Inflammatory macrophage treated with lipopolysaccharide for 1 hour (primary cell): ENCODE results near the gene CACNA1H.
"Not testable (repeated sequence)": the region's sequence is repeated elsewhere in the genome, so short reads cannot be mapped to it uniquely, and the experiment has no call there.

Source experiments
- DNase-seq, 2 donors: peaks; one replicate each; pipeline ENCODE4 v3.0.0-alpha.2; 2020 to 2022

CACNA1H gene

DNA sequence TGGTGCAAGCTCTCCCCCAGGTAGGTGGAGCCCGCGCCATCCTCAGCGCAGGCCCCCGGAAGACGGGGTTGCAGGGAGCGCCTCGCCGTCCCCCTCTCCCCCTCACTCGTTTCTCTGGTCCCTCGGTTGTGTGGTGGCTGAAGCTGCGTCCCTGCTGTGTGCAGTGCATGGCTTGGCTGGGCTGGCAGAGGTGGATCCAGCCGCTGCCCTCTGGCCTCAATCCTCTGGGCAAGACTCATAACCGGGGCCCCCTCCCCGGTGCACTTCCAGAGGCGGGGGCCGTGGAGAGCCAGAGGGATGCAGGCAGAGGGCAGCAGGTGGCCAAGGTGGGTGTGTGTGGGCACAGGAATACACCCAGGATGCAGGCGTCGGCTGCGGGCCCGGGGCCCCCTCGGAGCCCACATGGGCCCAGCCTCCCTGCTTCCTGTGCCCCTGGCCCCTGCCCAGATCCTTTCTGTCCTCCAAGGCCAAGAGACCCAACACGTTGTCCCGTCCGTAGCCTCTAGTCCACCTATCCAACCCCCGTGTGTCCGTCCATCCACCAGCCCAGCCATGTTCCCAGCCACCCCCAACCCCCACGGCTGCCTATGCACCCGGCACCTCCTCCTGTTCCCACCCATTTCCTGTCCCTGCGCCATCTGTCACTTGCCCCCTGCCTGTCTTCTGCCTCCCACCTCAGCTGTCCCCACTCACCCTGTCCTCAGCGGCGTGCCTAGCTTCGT is 62.8 kb downstream of the CACNA1H start:
- no peak for DNase-seq

DNA sequence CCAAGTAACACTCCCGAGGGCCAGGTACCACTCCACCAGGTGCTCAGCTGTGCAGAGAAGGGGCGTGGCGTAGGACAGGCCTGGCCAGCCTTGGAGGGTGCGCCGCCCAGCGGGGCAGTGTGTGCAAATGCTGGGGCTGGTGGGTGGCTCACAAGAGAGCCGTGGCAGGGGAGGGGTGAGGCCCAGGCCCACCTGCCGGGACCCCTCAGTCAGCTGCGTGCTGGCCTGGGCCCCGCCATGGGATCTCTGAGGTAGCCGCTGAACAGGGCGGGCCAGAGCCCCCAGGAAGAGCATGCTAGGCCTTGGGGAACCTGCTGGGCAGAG is 63.4 kb downstream of the CACNA1H start:
- DNase-seq, result no peak

DNA sequence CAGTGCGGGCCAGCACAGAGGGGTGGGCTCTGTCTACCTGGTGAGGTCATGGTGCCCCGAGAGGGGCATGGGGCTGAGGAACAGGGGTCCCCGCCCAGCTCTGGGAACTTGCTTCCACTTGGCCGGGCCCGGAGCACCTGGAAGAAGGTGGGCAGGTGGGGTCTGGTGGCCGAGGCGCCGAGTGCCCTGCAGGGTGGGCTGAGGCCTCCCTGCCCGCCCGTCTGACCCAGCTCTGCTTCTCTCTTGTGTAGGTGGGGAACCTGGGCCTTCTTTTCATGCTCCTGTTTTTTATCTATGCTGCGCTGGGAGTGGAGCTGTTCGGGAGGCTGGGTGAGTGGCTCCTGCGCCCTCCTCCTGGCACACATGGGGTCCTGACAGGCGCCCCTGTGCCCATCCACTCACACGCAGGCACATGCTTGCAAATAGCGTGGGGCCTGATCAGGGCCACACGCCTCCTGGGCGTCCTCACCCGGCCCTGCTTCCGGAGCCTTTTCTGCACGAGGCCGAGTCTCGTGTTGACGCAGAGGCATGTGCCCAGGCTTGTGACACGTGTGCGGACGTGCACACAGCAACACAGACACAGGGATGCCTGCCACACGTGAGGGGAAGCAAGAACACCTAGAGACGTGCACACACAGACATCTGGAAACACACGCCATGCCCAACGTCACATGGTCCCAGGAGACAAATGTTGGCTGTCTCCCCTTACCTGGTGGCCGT is 63.9 kb downstream of the CACNA1H start:
- no peak for DNase-seq

DNA sequence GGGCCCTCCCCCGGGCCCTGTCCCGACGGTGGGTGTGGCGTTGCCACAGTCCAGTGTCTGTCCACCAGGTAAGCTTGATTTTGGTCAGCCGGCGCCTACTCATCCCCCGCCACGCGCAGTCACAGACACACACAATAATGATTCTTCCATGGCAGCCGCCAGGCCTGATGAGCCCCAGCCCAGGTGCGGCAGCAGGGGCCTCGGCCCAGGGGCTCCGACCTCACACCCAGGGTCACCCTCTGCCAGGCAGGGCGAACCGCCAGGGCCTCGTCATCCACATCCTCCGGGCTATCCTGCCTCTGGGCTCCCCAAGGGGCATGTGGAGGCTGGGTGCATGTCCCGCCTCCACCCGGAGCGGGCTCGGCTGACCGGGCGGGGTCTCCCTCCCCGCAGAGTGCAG is 64.6 kb downstream of the CACNA1H start:
- DNase-seq, result no peak

DNA sequence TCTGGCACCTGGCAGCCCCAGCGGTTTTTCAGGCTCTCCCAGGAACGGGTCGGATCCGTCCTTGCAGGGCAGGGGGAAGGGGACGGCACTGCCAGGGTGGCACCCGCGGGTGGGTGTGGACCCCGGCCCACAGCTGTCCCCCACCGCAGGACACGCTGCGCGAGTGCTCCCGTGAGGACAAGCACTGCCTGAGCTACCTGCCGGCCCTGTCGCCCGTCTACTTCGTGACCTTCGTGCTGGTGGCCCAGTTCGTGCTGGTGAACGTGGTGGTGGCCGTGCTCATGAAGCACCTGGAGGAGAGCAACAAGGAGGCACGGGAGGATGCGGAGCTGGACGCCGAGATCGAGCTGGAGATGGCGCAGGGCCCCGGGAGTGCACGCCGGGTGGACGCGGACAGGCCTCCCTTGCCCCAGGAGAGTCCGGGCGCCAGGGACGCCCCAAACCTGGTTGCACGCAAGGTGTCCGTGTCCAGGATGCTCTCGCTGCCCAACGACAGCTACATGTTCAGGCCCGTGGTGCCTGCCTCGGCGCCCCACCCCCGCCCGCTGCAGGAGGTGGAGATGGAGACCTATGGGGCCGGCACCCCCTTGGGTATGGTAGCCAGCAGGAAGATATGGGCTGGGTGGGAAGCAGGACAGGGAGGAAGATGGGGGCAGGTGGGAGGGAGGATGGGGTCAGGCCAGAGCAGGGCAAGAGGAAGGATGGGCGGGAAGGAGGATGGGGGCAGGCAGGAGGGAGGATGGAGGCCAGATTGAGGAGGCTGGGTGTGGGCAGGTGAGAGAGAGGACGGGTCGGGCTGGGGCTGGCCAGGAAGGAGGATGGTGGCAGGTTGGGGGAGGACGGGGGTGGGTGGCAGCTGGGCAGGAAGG is 65.4 kb downstream of the CACNA1H start:
- no peak for DNase-seq

DNA sequence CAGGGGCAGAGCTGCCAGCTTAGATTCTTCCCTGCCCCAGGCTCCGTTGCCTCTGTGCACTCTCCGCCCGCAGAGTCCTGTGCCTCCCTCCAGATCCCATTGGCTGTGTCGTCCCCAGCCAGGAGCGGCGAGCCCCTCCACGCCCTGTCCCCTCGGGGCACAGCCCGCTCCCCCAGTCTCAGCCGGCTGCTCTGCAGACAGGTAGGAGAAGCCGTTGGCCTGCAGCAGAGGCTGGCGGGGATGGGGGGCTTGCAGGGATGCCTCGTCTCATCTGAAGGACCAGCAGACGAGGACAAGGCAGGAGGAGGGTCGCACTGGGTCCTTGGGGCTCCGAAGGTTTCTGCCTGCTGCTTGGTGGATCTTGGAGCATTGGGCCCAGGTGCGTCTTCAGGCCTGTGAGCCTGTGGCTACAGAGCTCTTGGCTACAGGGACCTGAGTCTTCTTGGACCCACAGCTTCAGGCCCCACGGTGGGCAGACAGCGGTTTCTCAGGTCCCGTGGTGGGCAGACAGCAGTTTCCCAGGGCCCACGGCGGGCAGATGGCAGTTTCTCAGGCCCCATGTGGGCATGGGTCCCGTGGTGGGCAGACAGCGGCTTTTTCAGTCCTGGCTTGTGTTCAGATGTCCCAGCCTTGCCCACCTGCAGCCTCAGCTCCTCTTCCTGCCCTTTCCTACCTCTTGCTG is 66.2 kb downstream of the CACNA1H start:
- no peak for DNase-seq

DNA sequence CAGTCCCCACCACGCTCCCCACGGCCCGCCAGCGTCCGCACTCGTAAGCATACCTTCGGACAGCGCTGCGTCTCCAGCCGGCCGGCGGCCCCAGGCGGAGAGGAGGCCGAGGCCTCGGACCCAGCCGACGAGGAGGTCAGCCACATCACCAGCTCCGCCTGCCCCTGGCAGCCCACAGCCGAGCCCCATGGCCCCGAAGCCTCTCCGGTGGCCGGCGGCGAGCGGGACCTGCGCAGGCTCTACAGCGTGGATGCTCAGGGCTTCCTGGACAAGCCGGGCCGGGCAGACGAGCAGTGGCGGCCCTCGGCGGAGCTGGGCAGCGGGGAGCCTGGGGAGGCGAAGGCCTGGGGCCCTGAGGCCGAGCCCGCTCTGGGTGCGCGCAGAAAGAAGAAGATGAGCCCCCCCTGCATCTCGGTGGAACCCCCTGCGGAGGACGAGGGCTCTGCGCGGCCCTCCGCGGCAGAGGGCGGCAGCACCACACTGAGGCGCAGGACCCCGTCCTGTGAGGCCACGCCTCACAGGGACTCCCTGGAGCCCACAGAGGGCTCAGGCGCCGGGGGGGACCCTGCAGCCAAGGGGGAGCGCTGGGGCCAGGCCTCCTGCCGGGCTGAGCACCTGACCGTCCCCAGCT is 67.3 kb downstream of the CACNA1H start:
- DNase-seq, result no peak

DNA sequence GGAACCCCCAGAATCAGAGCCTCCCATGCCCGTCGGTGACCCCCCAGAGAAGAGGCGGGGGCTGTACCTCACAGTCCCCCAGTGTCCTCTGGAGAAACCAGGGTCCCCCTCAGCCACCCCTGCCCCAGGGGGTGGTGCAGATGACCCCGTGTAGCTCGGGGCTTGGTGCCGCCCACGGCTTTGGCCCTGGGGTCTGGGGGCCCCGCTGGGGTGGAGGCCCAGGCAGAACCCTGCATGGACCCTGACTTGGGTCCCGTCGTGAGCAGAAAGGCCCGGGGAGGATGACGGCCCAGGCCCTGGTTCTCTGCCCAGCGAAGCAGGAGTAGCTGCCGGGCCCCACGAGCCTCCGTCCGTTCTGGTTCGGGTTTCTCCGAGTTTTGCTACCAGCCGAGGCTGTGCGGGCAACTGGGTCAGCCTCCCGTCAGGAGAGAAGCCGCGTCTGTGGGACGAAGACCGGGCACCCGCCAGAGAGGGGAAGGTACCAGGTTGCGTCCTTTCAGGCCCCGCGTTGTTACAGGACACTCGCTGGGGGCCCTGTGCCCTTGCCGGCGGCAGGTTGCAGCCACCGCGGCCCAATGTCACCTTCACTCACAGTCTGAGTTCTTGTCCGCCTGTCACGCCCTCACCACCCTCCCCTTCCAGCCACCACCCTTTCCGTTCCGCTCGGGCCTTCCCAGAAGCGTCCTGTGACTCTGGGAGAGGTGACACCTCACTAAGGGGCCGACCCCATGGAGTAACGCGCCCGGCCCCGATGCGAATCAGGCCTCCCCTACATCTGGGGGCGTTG is 68.1 kb downstream of the CACNA1H start:
- no peak for DNase-seq

DNA sequence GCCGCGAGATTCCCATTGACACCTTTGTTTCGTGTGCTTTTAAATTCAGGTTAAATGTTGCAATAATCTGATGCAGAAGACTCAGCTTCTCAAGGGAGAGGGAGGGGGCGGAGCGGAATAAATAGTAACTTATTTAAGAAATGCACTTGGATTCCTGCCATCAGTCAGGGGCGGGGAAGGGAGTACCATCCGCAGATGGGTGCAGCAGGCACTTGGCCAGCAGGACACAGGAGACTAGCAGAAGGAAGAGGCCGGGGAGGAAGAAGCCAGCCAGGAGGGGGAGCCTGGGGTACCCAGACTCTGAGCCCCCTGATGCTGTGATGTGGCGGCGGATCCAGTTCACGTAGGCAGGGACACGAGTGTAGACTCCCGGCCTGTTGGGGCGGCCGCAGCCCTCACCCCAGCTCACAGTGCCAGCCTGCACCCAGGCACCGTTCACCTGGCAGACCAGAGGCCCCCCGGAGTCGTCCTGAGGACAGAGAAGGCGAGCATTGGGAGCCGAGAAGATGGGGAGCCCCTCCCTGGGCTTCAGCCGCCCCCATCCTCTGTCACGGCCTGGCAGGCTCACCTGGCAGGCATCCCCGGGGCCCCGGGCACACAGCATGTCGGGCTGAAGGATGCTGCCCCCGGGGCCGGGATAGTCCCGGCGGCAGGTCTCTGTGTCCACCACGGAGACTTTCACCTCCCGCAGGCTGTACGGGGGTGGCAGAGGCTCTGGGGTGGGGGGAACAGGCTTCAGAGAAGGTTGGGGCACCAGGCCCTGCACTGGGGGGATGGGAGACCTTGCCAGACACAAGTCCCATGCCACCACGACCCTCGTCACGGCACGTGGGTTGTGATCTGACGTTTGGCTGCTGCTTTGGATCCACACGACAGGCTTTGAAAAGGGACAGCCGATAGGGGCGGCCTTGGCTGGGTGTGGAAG is 69.0 kb downstream of the CACNA1H start:
- no peak for DNase-seq

DNA sequence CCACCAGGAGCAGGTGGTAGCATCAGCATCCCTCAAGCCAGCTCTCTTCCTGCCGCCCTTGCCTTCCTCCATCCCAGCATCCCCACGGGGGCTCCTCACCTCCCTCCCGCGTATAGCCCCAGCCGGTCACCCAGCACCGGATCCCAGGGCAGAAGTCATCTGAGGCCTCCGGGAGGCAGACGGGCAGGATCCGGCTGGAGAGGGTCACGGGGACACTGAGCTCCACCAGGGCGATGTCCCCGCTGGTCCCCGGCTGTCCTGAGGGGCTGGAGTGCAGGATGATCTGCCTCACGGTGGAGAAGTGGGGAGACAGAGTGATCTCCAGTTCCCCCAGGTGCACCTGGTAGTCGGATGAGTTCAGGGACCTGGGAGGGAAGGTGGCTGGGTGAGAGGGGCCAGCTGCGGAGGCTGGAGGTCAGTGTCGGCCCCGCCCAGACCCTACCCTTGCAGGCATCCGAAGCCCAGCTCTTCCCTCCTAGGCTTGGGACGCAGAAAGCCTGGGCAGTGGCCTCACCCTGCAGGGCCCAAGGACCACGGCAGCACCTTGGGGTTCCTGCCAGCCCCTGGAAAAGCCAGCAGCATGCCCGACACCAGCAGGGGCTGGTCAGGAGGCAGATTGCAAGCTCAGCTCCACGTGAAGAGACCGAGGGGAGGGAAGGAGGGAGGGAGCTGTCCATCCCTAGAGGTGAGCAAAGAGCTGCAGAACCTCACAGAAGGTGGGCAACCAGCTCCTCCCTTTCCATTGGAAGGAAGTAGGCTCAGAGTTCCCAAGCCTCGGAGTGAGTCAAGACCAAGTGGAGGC is 69.8 kb downstream of the CACNA1H start:
- no peak for DNase-seq

DNA sequence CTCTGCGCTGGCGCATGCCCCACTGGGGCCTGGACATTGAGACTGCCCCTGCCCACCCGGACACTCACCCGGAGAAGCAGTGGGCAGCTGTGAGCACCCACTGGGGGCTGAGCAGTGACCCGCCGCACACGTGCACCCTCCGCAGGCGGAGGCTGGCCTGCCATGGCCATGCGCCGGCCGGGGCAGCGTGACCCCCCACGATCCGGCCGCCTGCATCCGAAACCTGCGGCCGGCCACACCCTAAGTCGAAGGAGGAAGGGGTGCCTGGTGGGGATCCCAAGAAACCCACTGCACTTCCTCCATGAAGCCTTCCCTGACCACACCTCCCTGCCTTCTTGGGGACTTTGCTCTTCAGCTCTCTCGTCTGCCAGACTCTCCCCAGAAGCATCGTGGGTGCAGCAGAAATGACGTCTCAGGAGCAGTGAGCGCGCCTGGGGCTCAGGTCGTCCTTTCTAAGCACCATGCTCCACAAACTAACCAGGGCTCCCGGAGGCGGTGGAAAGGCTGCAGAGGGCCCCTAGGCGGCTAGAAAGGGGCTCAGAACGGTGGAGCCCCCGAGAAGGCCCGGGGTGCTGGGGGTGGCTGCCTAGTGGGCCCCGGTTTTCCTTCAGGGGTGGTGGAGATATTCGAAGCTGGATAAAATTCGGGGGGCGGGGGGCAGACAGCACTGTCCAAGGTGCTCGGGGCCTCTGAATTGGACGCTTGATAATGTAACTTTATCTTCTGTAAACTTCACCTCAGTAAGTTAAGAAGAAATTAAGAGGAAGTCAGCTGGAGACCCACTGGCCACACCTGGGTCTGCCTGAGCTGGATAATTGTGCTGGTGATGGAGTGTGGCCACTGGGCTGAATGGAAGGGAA is 70.7 kb downstream of the CACNA1H start:
- DNase-seq, result no peak

DNA sequence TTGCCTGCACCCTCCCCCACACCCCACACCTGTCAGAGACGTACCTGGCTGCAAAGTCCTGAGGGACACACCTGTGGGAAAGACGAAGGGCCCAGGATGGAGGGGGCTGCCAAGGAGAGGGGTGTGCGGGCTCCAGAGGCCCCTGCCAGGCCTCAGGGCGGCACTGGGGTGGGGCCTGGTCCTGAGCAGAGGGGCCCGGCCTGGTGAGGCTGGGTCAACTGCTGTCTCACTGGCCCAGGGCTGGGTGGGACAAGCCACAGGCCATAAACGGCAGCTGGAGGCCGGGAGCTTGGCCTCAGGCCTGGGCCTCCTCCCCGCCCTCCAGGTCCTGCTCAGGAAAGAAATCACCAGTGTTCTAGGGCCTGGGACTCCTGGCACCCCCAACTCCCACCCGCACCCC is 71.7 kb downstream of the CACNA1H start:
- DNase-seq, result no peak

DNA sequence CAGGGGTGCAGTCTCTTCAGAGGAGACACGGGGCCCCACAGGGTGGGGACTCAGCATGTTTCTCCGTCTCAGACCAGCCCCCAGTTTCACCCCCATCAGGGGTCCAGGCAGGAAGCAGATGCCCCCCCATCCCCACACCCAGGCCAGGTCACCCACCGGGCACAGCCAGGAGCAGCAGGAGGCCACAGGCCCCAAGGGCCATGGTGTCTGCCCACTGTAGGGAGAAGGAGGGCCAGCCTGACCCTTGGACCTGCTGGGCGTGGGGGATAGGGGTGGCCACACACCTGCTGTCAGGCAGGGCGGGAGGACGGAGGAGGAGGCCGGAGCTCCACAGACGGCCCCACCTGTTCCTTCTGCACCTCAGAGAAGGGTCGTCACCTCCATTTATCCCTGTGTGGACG is 72.1 kb downstream of the CACNA1H start, which contains the start of gene TPSG1:
TSS of gene TPSG1 (minus strand) at position 218 of the 401 bp plus-strand sequence. CDS start at position 202, 16 bp downstream.
- no peak for DNase-seq

DNA sequence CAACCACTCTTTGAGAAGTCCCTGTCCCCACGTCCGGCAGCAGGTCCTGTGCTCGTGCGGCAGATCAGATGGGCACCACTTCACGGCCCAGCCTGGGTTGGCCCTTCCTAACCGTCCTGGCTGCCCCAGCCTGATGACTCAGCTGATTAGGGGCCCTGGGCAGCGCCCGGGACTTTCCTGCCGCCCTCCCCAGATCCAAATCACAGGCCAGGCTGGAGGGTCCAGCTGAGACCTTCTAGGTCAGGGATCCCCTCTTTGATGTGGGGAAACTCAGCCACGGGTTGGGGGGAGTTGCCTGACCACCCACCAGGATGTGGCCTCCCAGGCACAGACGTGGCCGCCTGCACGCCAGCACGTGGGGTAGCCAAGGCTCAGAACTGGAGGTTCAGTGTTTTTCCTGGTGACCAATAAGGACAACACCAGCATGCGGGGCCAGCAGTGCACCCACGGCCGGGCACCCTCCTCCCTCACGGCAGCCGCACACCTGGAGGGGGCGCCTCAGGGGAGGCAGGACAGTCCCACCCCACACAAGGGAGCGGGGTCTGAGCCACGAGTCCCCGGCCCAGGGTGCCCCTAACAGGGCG is 72.9 kb downstream of the CACNA1H start:
- not testable (repeated sequence) for DNase-seq

DNA sequence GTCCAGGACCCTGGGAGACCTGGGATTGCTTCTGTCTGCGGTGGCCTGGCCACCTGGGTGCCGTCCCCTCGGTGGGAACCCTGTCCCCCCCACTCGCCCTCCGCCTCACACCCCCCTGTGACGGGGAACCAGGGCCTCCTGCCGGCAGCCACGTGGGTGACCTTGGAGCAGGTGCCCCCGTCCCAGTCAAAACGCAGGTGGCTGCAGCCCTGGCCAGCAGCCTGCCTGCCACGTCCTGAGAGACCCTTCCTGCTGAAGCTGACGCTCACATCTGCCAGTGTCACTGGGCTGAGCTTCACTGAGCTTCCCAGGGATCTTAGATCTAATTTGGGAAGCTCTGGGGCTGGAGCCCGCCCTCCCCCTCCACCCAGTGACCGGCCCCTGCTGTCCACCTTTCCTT is 73.8 kb downstream of the CACNA1H start:
- DNase-seq, result not testable (repeated sequence)

DNA sequence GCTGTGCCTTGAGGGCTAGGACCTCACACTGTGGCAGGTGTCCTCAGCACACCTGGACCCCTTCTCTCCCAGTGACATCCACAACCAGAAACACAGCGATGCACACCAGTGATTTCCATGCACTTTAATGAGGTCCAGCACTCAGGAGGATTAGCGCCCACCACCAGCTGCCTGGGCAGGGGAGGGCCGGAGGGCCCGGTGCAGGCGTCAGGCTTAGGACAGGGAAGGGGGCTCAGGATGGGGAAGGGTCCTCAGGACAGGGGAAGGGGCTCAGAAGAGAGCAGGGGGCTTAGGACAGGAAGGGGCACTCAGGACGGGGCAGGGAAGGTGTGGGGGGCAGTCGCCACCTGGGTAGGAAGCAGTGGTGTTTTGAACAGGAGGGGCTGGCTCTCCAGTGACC is 75.3 kb downstream of the CACNA1H start:
- not testable (repeated sequence) for DNase-seq

DNA sequence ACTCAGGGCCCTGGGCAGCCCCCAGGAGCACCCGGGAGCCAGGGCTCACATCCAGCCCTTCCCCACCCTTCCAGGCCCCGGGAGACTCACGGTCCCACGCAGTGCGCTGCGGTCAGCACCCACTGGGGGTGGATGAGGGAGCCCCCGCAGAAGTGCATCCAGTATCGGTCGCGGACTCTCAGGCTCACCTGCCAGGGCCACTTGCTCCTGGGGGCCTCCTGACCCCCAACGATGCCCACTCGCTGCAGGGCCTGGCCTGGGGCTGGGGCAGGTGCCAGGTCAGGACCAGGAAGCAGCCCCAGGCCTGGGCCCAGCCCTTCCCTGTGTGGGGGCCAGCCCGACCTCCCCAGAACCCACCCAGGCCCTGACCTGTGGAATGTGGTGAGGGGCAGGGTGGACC is 76.6 kb downstream of the CACNA1H start:
- not testable (repeated sequence) for DNase-seq

DNA sequence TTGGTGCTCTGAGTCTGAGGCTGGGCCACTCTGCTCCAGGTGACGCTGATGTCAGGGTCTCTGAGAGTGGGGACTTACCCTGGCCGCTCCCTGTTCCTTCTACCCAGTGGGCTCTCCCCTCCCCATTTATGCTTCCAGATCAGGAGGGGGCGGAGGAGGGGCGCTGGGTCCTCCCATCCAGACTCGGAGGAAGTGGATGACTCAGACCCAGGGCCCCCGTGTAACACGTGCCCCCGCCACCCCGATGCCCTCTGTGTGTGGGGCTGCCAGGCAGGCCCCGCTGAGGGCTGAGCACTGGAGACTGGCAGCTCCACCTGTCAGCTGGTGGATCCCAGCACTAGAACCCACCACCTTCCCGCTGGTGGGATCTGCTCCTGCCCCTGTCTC is 77.2 kb downstream of the CACNA1H start, which contains the start of gene TPSB2:
TSS of gene TPSB2 (minus strand) at position 101 of the 387 bp plus-strand sequence. CDS start 233 bp downstream, outside the sequence.
- DNase-seq, result not testable (repeated sequence)
